Nephron progenitor cell (in vitro differentiated cells): ENCODE data around the gene MYRFL.

ENCODE experiments used
- DNase-seq: peaks from one replicate; pipeline ENCODE4 v3.0.0; 2021
- H3K27ac Mint-ChIP-seq: 2 replicates; pipeline ENCODE4 v1.8.0; 2021; ENCODE audit warnings: mild to moderate bottlenecking, moderate library complexity, mixed read lengths
- H3K27me3 Mint-ChIP-seq: 2 replicates; pipeline ENCODE4 v1.8.0; 2021; ENCODE audit warnings: mild to moderate bottlenecking, low read depth, mixed read lengths; ENCODE audit not compliant: poor library complexity
- H3K36me3 Mint-ChIP-seq: 2 replicates; pipeline ENCODE4 v1.8.0; 2021; ENCODE audit warnings: low read depth, mixed read lengths
- H3K4me1 Mint-ChIP-seq: 2 replicates; pipeline ENCODE4 v1.8.0; 2021; ENCODE audit warnings: mixed read lengths
- H3K4me3 Mint-ChIP-seq: 2 replicates; pipeline ENCODE4 v1.8.0; 2021; ENCODE audit warnings: mild to moderate bottlenecking, moderate library complexity, mixed read lengths
- H3K9me3 Mint-ChIP-seq: 2 replicates; pipeline ENCODE4 v1.8.0; 2021; ENCODE audit warnings: mild to moderate bottlenecking, moderate library complexity, mixed read lengths
- CTCF ChIP-seq: fragments of 200-600 bp; sonication (generic); IDR thresholded peaks from 2 replicates; pipeline ENCODE4 v1.5.0; 2021; ENCODE audit warnings: antibody characterized with exemption

MYRFL gene

DNA sequence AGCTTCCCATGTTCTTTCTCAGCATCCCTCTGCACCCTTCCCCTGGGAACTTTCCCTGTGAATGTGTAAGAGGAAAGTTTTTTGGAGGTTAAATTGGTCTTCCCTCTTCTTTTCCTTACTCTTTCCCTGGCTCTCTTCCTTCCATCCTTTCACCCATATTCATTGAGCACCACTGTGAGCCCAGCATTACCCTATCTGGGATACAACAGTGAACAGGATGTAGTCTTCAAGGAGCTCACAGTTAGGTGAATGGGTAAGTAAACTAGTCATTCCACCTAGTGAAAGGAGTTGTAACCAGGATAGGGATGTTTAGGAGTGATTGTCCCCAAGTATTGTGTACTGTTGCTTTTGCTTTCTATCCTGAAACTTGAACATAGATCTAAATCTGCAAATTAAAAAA, 123.8 kb downstream of the MYRFL start:
- no peak for DNase-seq
- H3K27me3 Mint-ChIP-seq: peaks cover 6% of the 10 kb centered on the region
- H3K36me3 Mint-ChIP-seq: no peaks in the 10 kb centered on the region

GRCh38 chr12:69949311-69950002, 124.4 kb downstream of the MYRFL start:
- H3K36me3 Mint-ChIP-seq: no peaks in the 10 kb centered on the region
- H3K9me3 Mint-ChIP-seq: peaks cover 14% of the 10 kb centered on the region

More for the DNA sequence above, 123.8 kb downstream of the MYRFL start:
- TF ChIP-seq CTCF: no peak
- Mint-ChIP-seq H3K27ac (no peak overlapping the region), H3K4me3 (no peak overlapping the region), H3K4me1 (peaks cover 16% of the 10 kb centered on the region), H3K9me3 (peaks cover 14% of the 10 kb centered on the region)

GRCh38 chr12:69951108-69951507, 126.1 kb downstream of the MYRFL start:
- Mint-ChIP-seq H3K27ac (no peak overlapping the region), H3K36me3 (no peaks in the 10 kb centered on the region), H3K9me3 (peaks cover 14% of the 10 kb centered on the region), H3K4me3 (no peak overlapping the region), H3K27me3 (peaks cover 6% of the 10 kb centered on the region), H3K4me1 (peaks cover 16% of the 10 kb centered on the region)
- DNase-seq: no peak
- TF ChIP-seq CTCF: no peak

More at GRCh38 chr12:69949311-69950002, 124.4 kb downstream of the MYRFL start:
- H3K27me3 Mint-ChIP-seq: peaks cover 6% of the 10 kb centered on the region
- TF ChIP-seq CTCF: no peak
- no peak for DNase-seq
- peaks cover 16% of the 10 kb centered on the region for H3K4me1 Mint-ChIP-seq
- H3K27ac Mint-ChIP-seq: no peak overlapping the region
- H3K4me3 Mint-ChIP-seq: no peak overlapping the region

DNA sequence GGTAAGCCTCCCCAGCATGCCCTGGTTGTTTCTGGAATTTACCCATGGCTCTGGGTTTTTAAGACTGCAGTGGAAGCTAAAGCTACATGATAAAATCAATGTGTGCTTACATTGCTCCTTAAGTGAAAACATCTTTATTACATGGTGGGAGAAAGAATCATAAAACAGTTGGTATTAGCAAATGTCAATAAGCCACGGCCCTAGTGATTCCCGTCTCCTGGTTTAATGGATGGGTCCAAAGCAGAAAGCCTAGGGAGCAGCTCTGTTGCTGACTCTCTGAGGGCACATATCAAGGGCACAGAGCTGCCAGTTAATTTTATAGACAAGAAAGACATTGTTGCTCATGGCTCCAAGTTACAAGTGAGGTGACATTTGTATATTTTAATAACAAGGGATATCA, 127.9 kb downstream of the MYRFL start:
- H3K36me3 Mint-ChIP-seq: no peaks in the 10 kb centered on the region
- peaks cover 7% of the 10 kb centered on the region for H3K27me3 Mint-ChIP-seq
- no peak overlapping the region for H3K27ac Mint-ChIP-seq
- DNase-seq: no peak
- H3K9me3 Mint-ChIP-seq: peaks cover 14% of the 10 kb centered on the region
- H3K4me3 Mint-ChIP-seq: no peak overlapping the region
- H3K4me1 Mint-ChIP-seq: peaks cover 19% of the 10 kb centered on the region
- no peak for TF ChIP-seq CTCF

GRCh38 chr12:69961246-69961645, 136.2 kb downstream of the MYRFL start:
- no peak for TF ChIP-seq CTCF
- Mint-ChIP-seq H3K9me3 (no peaks in the 10 kb centered on the region), H3K27me3 (peaks cover 8% of the 10 kb centered on the region), H3K4me1 (peaks cover 13% of the 10 kb centered on the region), H3K27ac (no peak overlapping the region), H3K4me3 (no peak overlapping the region), H3K36me3 (no peaks in the 10 kb centered on the region)
- no peak for DNase-seq

- no peaks in the 10 kb centered on the region for H3K36me3 Mint-ChIP-seq
- no peaks in the 10 kb centered on the region for H3K9me3 Mint-ChIP-seq
- H3K27me3 Mint-ChIP-seq: no peaks in the 10 kb centered on the region
- H3K4me3 Mint-ChIP-seq: no peak overlapping the region
- peaks cover 8% of the 10 kb centered on the region for H3K4me1 Mint-ChIP-seq
- no peak for TF ChIP-seq CTCF
- H3K27ac Mint-ChIP-seq: no peak overlapping the region
- no peak for DNase-seq
These were observed 141.4 kb downstream of the MYRFL start for GRCh38 chr12:69966409-69966808.
